ENCODE results near the gene WSCD1.

Gene WSCD1

DNA sequence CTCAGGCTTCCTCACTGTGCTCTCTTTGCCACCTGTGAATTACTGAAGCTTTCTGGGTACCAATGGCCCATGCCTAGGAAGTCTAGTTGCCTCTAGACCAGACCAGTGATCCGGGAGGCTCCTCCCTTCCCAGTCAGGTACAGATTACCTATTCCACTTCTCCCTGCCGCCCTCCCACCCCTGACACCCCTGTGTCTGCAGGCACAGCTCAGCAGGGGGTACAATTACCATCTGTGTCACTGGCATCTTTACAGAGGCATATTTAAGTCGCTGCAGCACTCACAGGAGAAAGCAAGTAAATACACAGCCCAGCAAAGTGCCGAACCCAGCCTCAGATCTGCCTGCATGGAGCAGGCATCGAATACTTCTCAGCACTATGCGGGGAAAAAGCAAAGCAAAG, 5.3 kb upstream of the WSCD1 start:
- no peak for DNase-seq

DNA sequence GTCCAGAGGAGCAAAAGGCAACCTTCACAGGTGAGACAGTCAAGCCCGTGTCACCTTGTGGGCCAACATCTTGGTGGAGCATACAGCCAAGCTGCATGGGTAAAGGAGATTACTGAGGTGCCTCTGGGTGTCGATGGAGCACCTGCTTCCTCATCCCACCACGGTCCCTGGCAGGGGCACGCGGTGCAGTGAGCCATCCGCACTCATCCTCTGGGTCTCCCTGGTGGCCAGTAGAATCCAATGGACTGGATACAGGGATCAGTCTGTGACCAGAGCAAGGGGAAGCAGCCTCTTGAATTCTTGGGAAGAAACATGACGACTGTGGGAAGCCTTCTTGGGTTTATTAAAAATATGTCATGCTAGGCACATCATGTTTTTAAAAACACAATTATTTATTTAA, 4.8 kb upstream of the WSCD1 start:
- DNase-seq, result no peak

DNA sequence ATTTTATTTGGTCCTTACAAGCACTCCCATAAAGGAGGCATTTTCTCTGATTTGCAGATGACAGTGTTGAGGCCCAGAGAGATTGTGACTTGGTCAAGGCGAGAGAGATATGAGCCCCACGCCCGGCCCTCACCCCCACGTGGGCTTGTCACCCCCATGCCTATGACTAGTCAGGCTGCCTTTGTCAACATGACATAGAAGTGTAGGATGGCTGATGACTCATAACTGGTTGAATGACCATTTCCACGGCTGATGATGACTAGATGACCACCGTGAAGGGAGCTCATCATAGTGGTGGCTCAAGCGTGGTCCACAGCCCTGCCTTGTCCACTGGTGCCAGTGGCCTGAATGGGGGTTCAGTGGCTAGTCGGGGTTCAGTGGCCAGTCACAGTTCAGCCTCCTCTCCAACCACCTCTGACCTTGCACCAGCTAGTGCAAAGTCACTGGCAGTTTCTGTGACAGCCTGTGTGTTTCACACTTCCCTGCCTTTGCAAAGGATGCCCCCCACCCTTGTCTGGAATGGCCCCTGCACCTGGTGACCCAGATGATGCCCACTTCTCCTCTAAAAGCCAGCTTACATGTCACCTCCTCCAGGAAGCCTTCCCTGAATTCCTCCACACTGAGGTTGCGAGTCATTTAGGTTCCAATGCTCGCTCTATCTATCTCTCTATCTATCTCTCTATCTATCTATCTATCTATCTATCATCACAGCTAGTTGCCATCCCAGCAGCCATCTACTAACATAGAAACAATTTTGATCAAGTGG, 3.8 kb upstream of the WSCD1 start:
- no peak for DNase-seq

DNA sequence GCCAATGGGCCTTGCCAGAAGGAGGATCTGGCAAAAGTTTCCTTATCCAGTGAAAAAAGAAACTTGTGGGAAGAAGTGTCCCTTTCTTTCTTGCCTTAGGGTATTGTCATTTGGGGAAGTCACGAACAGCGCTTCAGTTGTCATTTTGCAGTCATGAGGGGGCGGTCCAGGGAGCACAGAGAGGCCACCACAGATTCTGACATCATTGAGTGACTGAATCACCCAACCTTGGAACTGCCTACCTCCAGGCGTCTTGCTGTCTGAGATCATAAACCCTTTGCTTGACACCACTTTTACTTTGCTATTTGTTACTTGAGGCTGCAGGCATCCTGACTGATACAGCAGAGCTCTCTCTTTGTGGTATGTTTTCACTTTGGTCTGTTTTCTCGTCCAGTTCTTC, 3.1 kb upstream of the WSCD1 start:
- DNase-seq, result no peak

DNA sequence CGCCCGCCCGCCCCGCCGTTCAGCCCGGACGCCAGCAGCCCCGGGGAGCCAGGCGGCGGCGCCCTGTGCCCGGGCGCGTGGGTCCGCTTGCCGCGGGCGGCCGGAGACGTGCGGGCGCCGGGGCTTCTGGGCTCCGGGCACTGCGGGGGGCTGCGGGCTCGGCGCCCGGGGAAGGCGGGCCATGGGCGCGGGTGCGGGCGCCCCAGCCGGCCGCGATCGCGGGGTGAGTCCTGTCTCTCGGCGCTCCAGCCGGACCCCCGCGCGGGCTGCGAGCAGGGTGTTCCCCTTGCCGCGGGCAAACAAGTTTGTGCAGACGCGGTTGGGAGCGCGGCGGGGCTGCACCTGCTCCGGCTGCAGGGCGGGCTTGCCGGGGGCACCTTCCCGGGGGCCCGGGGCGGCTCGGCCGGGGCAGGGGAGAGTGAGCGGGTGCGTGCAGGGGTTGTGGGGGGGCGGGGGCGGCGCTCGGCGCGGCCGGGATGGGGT, 292 bp downstream of the WSCD1 start:
- no peak for DNase-seq

- no peak for DNase-seq
These were observed 833 bp downstream of the WSCD1 start for GRCh38 chr17:6070913-6071511.

- DNase-seq, result no peak
These were observed 1.4 kb downstream of the WSCD1 start for GRCh38 chr17:6071528-6072065.

- no peak for DNase-seq
These were observed 2.0 kb downstream of the WSCD1 start for GRCh38 chr17:6072157-6072556.

DNA sequence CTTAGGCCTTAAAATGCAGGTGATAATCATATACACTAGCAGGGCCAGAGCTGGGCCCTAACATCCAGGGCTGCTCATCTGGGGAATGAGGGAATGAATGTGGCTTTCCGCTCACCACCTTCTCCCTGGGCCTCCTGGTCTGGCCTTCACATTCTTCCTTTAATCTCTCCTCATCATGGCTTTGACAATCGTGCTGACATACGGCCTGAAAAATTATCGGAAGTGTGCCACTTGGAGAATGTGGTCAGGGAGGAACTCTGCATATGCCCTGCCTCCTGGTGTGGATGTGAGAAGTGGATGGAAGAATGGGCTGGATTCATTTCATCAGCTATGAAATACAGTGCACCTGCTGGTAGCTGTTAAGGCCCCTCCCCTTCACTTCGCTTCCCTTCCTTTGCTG, 2.4 kb downstream of the WSCD1 start:
- no peak for DNase-seq

DNA sequence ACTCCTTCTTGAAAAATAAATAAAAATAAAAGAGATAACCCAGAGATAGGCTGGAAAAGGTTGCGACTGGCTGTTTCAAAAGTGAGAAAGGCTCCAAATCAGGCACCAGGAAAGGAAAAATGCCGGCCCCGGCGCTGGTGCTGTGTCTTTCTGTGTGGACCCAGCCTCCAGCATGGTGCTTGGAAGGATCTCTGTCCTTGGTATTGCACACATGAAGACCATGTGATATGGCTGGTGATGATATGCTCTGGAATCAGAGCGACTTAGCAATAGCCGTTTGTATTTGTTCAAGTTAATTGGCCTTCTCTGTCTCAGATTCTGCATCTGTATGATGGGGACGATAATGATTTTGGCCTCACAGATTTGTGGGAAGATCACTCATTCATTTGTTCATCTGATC, 3.4 kb downstream of the WSCD1 start:
- no peak for DNase-seq

DNA sequence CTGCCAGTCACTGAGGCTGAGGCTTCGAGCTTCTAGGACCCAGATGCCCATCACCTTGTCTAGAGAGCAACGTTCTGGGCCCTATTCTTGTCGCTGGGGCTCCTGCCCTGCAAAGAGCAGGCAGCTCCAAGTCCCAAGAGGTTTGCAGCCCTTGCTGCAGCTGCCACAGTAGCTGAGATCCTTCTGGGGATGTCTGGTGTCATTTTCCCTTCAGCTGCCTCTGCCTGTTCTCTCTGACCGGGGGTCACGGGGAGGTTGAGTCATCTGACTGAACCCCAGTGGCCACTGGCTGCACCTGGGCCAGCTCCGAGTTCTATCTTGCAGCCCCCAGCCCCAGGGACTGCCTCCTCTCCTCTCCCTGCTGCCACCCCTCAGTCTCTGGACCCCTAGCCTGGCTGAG, 4.9 kb downstream of the WSCD1 start:
- DNase-seq, result no peak

DNA sequence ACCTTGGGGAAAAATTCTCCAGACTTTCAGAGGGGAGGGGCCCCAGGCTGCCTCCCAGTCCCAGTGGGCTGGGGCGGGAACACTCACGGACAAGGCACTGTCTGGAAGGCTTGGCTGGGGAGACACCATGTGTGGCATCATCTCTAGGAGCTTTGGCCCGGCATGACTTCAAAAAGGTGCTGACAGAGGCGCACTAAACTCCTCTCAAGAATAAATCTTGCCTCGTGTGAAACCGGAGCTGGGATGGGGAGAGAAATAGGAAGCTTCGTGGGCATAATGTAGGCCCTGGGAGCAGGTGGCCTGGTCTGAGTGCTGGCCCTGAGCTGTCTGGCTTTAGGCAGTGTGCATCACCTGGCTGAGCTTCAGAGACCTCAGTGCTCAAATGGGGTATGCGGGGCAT, 5.7 kb downstream of the WSCD1 start:
- no peak for DNase-seq

- no peak for DNase-seq
These were observed 7.6 kb downstream of the WSCD1 start for GRCh38 chr17:6077752-6078151.

GRCh38 chr17:6078458-6078871, 8.3 kb downstream of the WSCD1 start:
- no peak for DNase-seq

DNA sequence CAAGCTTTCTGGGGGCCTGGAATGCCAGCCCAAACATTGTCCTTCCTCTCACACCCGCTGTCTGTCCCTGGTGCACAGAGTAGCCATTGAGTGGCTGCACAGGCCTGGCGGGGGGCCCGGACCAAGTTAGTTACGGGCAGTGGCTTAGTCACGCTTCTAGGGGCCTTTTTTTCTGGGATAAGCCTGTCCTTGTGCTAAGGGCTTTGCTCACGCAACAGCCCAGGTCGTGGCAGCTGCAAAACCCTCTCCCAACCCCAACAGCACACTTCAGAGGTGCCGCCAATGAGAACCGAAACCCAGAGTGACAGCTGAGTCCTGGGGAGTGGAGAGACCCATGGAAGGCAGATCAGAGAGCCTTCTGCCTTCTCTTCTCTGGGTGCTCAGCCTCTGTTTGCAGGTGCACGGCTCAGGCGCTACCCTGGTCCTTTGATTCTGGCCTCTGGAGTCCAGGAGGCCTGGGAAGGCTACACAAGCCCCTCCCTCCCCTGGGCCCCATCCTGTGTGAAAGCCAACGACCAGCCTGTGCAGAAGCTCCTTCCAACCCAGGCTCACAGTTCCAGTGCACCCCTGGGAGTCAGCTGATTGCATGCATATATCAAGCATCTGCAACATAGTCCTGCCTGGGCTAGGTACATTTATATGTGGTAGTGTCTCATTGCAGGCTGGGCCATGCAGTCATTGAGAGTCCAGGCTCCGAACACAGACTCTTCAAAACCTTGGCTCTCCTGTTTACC, 9.1 kb downstream of the WSCD1 start:
- DNase-seq, result no peak

DNA sequence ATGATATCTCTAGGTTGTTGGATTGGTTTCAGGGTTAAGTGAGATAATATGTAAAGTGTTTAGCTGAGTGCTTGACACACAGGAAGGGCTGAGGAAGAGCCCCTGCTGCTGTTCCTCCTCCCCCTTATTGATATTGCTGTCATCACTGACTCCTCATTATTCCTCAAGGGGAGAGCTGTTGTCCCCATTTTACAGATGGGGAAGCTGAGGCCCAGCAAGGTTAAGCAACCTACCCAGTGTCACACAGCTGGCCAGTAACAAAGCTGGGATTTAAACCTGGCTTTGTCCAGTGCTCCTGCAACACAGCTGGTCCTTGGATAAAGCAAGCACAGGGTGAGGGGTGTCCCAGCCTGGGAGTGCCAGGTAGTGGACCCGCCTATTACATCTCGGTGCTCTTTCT, 9.8 kb downstream of the WSCD1 start:
- DNase-seq, result no peak

DNA sequence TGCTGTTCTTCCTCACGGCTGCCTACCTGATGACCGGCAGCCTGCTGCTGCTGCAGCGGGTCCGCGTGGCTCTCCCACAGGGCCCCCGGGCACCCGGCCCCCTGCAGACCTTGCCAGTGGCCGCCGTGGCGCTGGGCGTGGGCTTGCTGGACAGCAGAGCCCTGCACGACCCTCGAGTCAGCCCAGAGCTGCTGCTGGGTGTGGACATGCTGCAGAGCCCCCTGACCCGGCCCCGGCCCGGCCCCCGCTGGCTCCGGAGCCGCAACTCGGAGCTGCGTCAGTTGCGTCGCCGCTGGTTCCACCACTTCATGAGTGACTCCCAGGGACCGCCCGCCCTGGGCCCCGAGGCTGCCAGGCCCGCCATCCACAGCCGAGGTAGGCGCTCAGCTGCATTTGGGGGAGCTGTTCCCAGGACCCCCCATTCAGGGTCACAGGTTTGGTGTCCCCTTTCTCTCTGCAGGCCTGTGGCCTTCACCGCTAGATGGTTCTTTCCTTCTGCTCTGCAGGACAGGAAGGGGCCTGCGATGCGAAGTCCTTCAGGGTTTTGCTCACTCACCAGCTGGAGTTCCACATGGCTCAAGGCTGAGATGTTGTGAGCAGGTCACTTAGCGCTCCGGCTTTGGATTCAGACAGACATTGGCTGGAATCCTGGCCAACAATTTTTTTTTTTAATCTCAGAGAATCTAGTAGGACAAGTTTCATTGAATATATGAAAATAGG, 10.7 kb downstream of the WSCD1 start:
- DNase-seq, result no peak

GRCh38 chr17:6082335-6082734, 12.2 kb downstream of the WSCD1 start:
- DNase-seq, result no peak

- no peak for DNase-seq
These were observed 14.4 kb downstream of the WSCD1 start for GRCh38 chr17:6084311-6085161.

- DNase-seq, result no peak
These were observed 15.6 kb downstream of the WSCD1 start for GRCh38 chr17:6085812-6086211.

DNA sequence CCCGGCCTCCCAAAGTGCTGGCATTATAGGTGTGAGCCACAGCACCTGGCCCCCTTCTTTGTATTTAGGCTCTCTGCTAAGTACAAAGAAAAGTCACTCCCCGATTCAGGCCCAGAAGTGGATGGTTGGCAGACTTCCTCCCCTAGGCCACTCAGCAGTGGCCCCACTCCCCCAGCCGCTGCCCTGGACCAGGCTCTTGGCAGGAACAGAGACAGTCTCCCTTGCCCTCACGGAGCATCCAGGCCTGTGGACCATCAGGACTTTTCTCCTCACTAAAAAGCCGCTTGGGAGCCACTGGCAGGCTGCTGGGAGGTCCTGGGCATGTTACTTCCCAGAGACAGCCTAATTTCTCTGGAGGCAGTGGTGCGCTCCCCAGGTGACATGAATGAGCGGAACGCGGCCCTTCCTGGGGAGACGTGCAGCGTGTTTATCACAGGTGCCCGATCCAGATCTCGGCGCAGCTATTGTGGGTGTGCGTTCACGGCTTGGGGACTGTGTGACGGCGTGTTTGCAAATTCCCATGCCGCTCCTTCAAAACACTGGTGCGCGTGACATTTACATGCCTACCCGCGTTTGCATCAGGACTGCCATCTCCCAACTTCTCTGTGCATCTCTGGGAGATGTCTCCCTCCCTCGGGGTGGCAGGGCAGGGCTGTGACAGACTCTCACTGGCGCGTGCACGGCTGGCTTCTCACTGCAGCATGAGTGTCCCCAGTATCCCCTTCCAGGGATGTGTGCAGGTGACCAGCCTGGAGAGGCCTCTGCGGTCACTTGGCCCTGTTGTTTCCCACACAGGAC, 16.6 kb downstream of the WSCD1 start:
- DNase-seq, result no peak

Measured in activated CD4-positive, alpha-beta T cell treated with anti-CD3 and anti-CD28 coated beads, Interleukin-10, Interleukin-2, amounts not matched to agents 100 ng/mL and 50 ng/mL, durations not matched to agents 16 hours and 8 hours (primary cell).